AG09309 (cell line): ENCODE data around the gene DUSP11.
"Not testable (repeated sequence)": the region's sequence is repeated elsewhere in the genome, so short reads cannot be mapped to it uniquely, and the experiment has no call there.

Experiments
- DNase-seq: peaks from one replicate; pipeline ENCODE4 v3.0.0-alpha.2; 2010; ENCODE audit warnings: low read depth
- H3K4me3 ChIP-seq: 2 replicates; pipeline ENCODE4 v1.5.1; 2011; ENCODE audit warnings: mild to moderate bottlenecking, low read depth, low read length, moderate library complexity; ENCODE audit not compliant: control insufficient read depth
- CTCF ChIP-seq: IDR thresholded peaks from 2 replicates; pipeline ENCODE4 v1.5.1; 2011; ENCODE audit warnings: mild to moderate bottlenecking, low read depth, low read length, inconsistent platforms; ENCODE audit not compliant: insufficient read depth, control insufficient read depth; ENCODE audit errors: missing control alignments

Gene DUSP11

GRCh38 chr2:73759285-73759764 lies 20.6 kb downstream of the DUSP11 start:
- no peak for TF ChIP-seq CTCF
- H3K4me3 ChIP-seq: no peak overlapping the region
- no peak for DNase-seq

GRCh38 chr2:73754332-73754731 lies 25.6 kb downstream of the DUSP11 start:
- H3K4me3 ChIP-seq, DNase-seq: not testable (repeated sequence)

- no peak overlapping the region for H3K4me3 ChIP-seq
- DNase-seq: no peak
- no peak for TF ChIP-seq CTCF
Observed at GRCh38 chr2:73749314-73749713, 30.6 kb downstream of the DUSP11 start.

GRCh38 chr2:73746877-73747208 lies 33.1 kb downstream of the DUSP11 start:
- H3K4me3 ChIP-seq: no peak overlapping the region
- DNase-seq: no peak
- TF ChIP-seq CTCF: no peak

- no peak for DNase-seq
- no peak overlapping the region for H3K4me3 ChIP-seq
- TF ChIP-seq CTCF: no peak
Observed at GRCh38 chr2:73746015-73746876, 33.7 kb downstream of the DUSP11 start.

- no peak overlapping the region for H3K4me3 ChIP-seq
- DNase-seq: no peak
- TF ChIP-seq CTCF: no peak
Observed at GRCh38 chr2:73740767-73741166, 39.1 kb downstream of the DUSP11 start.

- H3K4me3 ChIP-seq: no peak overlapping the region
- no peak for DNase-seq
- no peak for TF ChIP-seq CTCF
Observed at GRCh38 chr2:73739101-73739500, 40.8 kb downstream of the DUSP11 start.
